HG03045 (cell line): ENCODE results near the gene MSI1.
A peak's percentile ranks its signal among the peaks of the same experiment; 100 is the strongest.

Experiments used
- ATAC-seq: cut with Tn5 transposase; IDR thresholded peaks from one replicate; pipeline ENCODE4 v1.9.1; 2021; ENCODE audit warnings: mild to moderate bottlenecking, moderate library complexity; ENCODE audit not compliant: unreplicated experiment

The MSI1 gene

GRCh38 chr12:120328228-120328627 lies 40.7 kb downstream of the MSI1 start:
- ATAC-seq, result no peak

GRCh38 chr12:120327593-120327992 lies 41.4 kb downstream of the MSI1 start, which contains the start of gene PLA2G1B:
Gene PLA2G1B (minus strand): TSS chr12:120327779. CDS start chr12:120327753, 26 bp downstream.
- no peak for ATAC-seq

GRCh38 chr12:120324841-120325417 lies 44.0 kb downstream of the MSI1 start:
- ATAC-seq, result no peak

GRCh38 chr12:120323772-120324171 lies 45.2 kb downstream of the MSI1 start:
- ATAC-seq, result no peak

GRCh38 chr12:120321382-120322202 lies 47.4 kb downstream of the MSI1 start:
- ATAC-seq, result no peak

GRCh38 chr12:120317224-120318105 lies 51.5 kb downstream of the MSI1 start:
- ATAC-seq, result peak; percentile 99

GRCh38 chr12:120316798-120317223 lies 52.2 kb downstream of the MSI1 start:
- ATAC-seq, result no peak

GRCh38 chr12:120314220-120314619 lies 54.7 kb downstream of the MSI1 start:
- no peak for ATAC-seq

- peak; percentile 91 for ATAC-seq
Measured at GRCh38 chr12:120301962-120302815, 66.8 kb downstream of the MSI1 start, which contains the start of gene SIRT4. Gene SIRT4 (plus strand): TSS chr12:120302321. CDS start chr12:120303562, 1,241 bp downstream.

GRCh38 chr12:120292661-120293531 lies 76.1 kb downstream of the MSI1 start, which contains the start of gene RNU4-1:
Gene RNU4-1 (minus strand): TSS chr12:120293237.
- peak; percentile 43 for ATAC-seq

GRCh38 chr12:120292411-120292660 lies 76.6 kb downstream of the MSI1 start:
- ATAC-seq, result peak; percentile 4
